HepG2 (cell line): ENCODE measurements around the gene APOBEC3B.

ENCODE experiments used
- EZH2 ChIP-seq: conservative IDR thresholded peaks from 2 replicates; pipeline ENCODE4 v1.6.1; 2012; ENCODE audit warnings: mild to moderate bottlenecking, low read depth, low read length, moderate library complexity
- RELA ChIP-seq: sonication (generic); formaldehyde crosslinking; IDR thresholded peaks from 2 replicates; pipeline ENCODE4 v1.4.0; 2020; ENCODE audit warnings: missing genetic modification reagents
- ZBTB7A ChIP-seq: sonication (generic); formaldehyde crosslinking; IDR thresholded peaks from 2 replicates; pipeline ENCODE4 v1.8.0; 2022; ENCODE audit warnings: mild to moderate bottlenecking, missing genetic modification reagents
- TF ChIP-seq, protein P1 (sequence below): sonication (generic); formaldehyde crosslinking; IDR thresholded peaks from 2 replicates; pipeline ENCODE4 v1.4.0; 2020; ENCODE audit warnings: missing genetic modification reagents

DNA sequence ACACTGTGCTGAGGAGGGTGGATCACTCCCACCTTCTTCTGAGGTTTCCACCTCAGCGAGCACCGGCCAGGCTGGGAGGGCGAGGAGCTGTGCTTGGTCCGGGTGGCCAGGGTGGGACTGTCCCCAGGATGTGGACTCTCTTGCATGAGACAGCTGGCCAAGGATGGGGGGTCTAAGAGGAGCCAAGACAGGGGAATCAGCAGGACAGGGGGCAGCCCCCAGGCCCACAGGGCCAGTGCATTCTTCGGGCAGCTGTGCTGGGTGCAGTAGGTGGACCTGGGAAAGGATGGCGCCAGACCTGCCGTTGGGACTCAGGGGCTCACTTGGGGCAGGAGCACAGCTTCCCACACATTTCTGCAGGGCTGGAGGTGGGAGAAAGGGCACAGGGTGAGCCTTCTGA, 15.2 kb upstream of the APOBEC3B start:
- no peak for TF ChIP-seq RELA (CRISPR knock-in tag)
- no peak for TF ChIP-seq EZH2
- TF ChIP-seq ZBTB7A (CRISPR knock-in tag), result no peak
- TF ChIP-seq, protein P1, sequence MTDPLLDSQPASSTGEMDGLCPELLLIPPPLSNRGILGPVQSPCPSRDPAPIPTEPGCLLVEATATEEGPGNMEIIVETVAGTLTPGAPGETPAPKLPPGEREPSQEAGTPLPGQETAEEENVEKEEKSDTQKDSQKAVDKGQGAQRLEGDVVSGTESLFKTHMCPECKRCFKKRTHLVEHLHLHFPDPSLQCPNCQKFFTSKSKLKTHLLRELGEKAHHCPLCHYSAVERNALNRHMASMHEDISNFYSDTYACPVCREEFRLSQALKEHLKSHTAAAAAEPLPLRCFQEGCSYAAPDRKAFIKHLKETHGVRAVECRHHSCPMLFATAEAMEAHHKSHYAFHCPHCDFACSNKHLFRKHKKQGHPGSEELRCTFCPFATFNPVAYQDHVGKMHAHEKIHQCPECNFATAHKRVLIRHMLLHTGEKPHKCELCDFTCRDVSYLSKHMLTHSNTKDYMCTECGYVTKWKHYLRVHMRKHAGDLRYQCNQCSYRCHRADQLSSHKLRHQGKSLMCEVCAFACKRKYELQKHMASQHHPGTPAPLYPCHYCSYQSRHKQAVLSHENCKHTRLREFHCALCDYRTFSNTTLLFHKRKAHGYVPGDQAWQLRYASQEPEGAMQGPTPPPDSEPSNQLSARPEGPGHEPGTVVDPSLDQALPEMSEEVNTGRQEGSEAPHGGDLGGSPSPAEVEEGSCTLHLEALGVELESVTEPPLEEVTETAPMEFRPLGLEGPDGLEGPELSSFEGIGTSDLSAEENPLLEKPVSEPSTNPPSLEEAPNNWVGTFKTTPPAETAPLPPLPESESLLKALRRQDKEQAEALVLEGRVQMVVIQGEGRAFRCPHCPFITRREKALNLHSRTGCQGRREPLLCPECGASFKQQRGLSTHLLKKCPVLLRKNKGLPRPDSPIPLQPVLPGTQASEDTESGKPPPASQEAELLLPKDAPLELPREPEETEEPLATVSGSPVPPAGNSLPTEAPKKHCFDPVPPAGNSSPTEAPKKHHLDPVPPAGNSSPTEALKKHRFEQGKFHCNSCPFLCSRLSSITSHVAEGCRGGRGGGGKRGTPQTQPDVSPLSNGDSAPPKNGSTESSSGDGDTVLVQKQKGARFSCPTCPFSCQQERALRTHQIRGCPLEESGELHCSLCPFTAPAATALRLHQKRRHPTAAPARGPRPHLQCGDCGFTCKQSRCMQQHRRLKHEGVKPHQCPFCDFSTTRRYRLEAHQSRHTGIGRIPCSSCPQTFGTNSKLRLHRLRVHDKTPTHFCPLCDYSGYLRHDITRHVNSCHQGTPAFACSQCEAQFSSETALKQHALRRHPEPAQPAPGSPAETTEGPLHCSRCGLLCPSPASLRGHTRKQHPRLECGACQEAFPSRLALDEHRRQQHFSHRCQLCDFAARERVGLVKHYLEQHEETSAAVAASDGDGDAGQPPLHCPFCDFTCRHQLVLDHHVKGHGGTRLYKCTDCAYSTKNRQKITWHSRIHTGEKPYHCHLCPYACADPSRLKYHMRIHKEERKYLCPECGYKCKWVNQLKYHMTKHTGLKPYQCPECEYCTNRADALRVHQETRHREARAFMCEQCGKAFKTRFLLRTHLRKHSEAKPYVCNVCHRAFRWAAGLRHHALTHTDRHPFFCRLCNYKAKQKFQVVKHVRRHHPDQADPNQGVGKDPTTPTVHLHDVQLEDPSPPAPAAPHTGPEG (CRISPR knock-in tag), result no peak
